Upper lobe of left lung (tissue), 6 donors: ENCODE data around the gene DEFB132. TPM values are rescaled to one million over a fixed set of nuclear protein-coding genes. Genes with fewer than 3 reads are reported as not detected.

Experiments
- ATAC-seq, 2 donors: fragments of 200-7000 bp; cut with Tn5 transposase; one replicate each; pipeline ENCODE4 v1.9.1; 2022; ENCODE audit warnings: mild to moderate bottlenecking in 2 of 2, moderate library complexity in 2 of 2; ENCODE audit not compliant: low FRiP score in 2 of 2
- DNase-seq, 2 donors: peaks; one replicate each; pipeline ENCODE4 v3.0.0-alpha.2; 2019 to 2020
- H3K27ac ChIP-seq, 4 donors: fragments of 200-600 bp; sonication (generic); one replicate each; pipeline ENCODE4 v1.5.1; 2016 to 2019
- H3K27me3 ChIP-seq, 4 donors: fragments of 200-600 bp; sonication (generic); one replicate each; pipeline ENCODE4 v1.5.1; 2017 to 2019
- H3K36me3 ChIP-seq, 4 donors: fragments of 200-600 bp; sonication (generic); one replicate each; pipeline ENCODE4 v1.5.1; 2016 to 2019
- H3K4me1 ChIP-seq, 4 donors: fragments of 200-600 bp; sonication (generic); one replicate each; pipeline ENCODE4 v1.5.1; 2018 to 2019
- H3K4me3 ChIP-seq, 4 donors: fragments of 200-600 bp; sonication (generic); one replicate each; pipeline ENCODE4 v1.5.1; 2017 to 2019; ENCODE audit warnings: mild to moderate bottlenecking in 2 of 4, moderate library complexity in 1 of 4
- H3K9me3 ChIP-seq, 4 donors: fragments of 200-600 bp; sonication (generic); one replicate each; pipeline ENCODE4 v1.5.1; 2018 to 2019
- EP300 ChIP-seq, 4 donors: sonication (generic); formaldehyde crosslinking; IDR thresholded peaks; one replicate each; pipeline ENCODE4 v1.5.1; 2017; ENCODE audit warnings: antibody characterized with exemption in 4 of 4, control low read depth in 2 of 4
- POLR2A ChIP-seq, 4 donors: fragments of 450-650 bp; IDR thresholded peaks; one replicate each; pipeline ENCODE4 v1.5.1; 2016 to 2017; ENCODE audit warnings: antibody characterized with exemption in 4 of 4, mild to moderate bottlenecking in 2 of 4
- POLR2AphosphoS5 ChIP-seq, 2 donors: sonication (generic); formaldehyde crosslinking; IDR thresholded peaks; one replicate each; pipeline ENCODE4 v1.5.1; 2017; ENCODE audit warnings: antibody characterized with exemption in 2 of 2
- WGBS, 2 donors: methylation state at CpG; one replicate each; pipeline ENCODE4 v1.1.5; 2017 to 2018; 5-methylcytosine and 5-hydroxymethylcytosine counted together
- total RNA-seq, 6 donors: library from RNA; depleted of rRNA in 4 of 6; stranded (reverse); fragments of >200 nt in 4 of 6; gene quantifications; one replicate each; pipeline versions ENCODE4 v1.1.0 to v1.2.1, GENCODE V29; 2016 to 2021
- TF ChIP-seq, protein P1 (sequence below), 6 experiments: fragments of 450-650 bp in 4 of 6; fragments of 200-600 bp in 2 of 6; sonication (generic) in 2 of 6; IDR thresholded peaks; one replicate each; pipeline ENCODE4 v1.5.1; 2016 to 2019; ENCODE audit warnings: antibody characterized with exemption in 6 of 6
- donor health status: DM: no; HTN: no; CAD: no; lungs with moderate emphysema.
- donor health status: DM: no; HTN: yes; CAD: no; lungs with severe emphysema.

Gene DEFB132
- total RNA-seq, 6 donors from 2014 or later: not detected

DNA sequence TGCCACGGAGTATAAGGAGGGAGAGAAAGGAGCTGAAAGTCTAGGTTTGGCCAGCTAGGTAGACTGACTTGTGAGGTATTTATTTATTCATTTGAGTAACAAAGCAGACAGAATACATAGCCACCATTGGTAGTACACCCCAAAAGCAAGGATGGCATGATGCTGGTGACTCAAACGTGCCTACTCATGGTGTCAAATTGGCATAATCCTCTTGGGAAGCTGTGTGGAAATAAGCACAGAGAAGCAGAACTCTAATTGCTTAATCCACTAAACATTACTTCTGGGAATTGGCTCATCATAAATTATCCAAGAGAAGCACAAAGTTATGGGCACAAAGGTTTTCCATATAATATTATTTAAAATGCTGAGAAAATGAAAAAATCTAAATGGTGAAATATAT lies 2.5 kb downstream of the DEFB132 start:
- Histone ChIP-seq H3K9me3 (no peaks in the 10 kb centered on the region), H3K27me3 (no peaks in the 10 kb centered on the region), H3K36me3 (no peaks in the 10 kb centered on the region), H3K4me3 (no peak overlapping the region), H3K4me1 (no peaks in the 10 kb centered on the region), H3K27ac (no peak overlapping the region)
- WGBS, 2 donors: 72 to 73% methylated on average over 2 of the region's 2 CpGs
- ATAC-seq: no peak
- TF ChIP-seq POLR2A (IDR thresholded peaks at IDR 0.05) (no peak), EP300 (IDR thresholded peaks at IDR 0.05) (no peak), POLR2AphosphoS5 (IDR thresholded peaks at IDR 0.05) (no peak)
- TF ChIP-seq, protein P1, sequence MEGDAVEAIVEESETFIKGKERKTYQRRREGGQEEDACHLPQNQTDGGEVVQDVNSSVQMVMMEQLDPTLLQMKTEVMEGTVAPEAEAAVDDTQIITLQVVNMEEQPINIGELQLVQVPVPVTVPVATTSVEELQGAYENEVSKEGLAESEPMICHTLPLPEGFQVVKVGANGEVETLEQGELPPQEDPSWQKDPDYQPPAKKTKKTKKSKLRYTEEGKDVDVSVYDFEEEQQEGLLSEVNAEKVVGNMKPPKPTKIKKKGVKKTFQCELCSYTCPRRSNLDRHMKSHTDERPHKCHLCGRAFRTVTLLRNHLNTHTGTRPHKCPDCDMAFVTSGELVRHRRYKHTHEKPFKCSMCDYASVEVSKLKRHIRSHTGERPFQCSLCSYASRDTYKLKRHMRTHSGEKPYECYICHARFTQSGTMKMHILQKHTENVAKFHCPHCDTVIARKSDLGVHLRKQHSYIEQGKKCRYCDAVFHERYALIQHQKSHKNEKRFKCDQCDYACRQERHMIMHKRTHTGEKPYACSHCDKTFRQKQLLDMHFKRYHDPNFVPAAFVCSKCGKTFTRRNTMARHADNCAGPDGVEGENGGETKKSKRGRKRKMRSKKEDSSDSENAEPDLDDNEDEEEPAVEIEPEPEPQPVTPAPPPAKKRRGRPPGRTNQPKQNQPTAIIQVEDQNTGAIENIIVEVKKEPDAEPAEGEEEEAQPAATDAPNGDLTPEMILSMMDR (IDR thresholded peaks at IDR 0.05): no peak
- DNase-seq: no peak

DNA sequence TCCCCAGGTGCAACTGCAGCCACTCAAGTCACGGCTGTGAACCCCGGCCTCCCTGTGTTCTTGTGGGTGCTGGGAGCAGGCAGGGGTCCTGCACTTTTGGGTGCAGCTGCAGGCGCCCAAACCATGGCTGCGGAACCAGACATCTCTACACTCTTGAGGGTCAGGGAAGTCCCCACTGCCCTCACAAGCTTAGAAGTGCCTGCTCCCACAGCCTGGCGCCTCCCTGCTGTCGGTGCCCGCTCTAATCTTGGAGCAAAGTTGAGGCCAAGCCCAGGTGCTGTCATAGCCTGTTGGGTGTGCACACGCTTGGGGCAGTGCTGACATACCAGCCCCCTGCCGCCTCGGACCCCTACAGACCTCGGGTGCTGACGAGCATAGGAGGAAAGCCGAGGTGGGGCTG lies 6.2 kb downstream of the DEFB132 start:
- Histone ChIP-seq H3K4me1 (peaks cover 0 to 13% (median 8%) of the 10 kb centered on the region in 4 donors), H3K4me3 (no peak overlapping the region), H3K27me3 (no peaks in the 10 kb centered on the region), H3K27ac (no peak overlapping the region), H3K36me3 (no peaks in the 10 kb centered on the region), H3K9me3 (no peaks in the 10 kb centered on the region)
- ATAC-seq (no peak), DNase-seq (peak in 1 of 2 donors; percentile 43)
- 90 to 94% methylated on average over 6 to 12 of the region's 13 CpGs for WGBS, 2 donors
- TF ChIP-seq POLR2AphosphoS5 (IDR thresholded peaks at IDR 0.05): no peak
- TF ChIP-seq POLR2A (IDR thresholded peaks at IDR 0.05): no peak
- TF ChIP-seq, protein P1 (IDR thresholded peaks at IDR 0.05): no peak
- no peak for TF ChIP-seq EP300 (IDR thresholded peaks at IDR 0.05)

DNA sequence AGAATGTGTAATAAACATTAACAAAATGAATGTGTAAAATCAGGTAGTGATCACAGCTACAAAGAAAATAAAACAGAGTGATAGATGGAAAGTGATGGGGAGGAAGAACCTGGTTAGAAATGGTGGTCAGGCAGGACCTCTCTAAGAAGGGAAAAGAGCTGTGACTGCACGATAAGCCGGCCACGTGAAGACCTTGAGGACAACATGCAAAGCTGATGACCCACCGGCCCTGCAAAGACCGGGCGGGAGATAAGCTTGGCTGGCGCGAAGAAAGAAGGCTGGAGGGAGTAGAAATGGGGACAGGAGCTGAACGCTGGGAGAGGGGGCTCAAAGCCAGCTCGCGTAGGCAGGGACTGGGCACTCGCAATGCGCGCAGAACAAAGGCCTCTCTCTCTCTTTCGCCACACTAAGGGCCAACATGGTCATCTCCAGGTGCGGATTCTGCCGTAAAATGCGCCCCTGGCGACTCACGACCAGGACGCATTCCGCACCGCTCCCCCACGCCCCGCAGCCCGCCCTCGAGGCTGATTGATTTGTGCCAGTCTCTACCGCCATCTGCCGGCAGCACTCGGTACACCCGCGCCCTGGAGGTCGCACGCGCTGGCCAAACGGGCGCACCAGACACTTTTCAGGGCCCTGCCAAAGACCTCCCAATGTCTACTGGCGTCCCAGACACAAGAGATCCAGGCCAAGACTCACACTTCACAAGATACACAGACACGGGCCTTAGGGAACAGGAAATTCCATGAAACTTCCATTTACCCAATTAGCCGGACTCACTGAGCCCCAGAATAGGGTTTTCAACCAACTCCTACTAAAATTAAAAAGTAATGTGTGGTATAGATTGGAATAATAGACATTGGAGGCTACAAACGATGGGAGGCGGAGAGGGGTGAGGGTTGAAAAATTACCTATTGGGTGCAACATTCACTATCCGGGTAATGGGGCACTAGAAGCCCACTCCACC lies 9.4 kb downstream of the DEFB132 start:
- no peak for TF ChIP-seq POLR2A (IDR thresholded peaks at IDR 0.05)
- TF ChIP-seq, protein P1 (IDR thresholded peaks at IDR 0.05): peak; percentile 93 to 97 (median 96)
- TF ChIP-seq POLR2AphosphoS5 (IDR thresholded peaks at IDR 0.05): peak in 1 of 2 donors; percentile 20
- 10 to 13% methylated on average over 22 to 43 of the region's 43 CpGs for WGBS, 2 donors
- peak; percentile 96 to 97 for ATAC-seq

DNA sequence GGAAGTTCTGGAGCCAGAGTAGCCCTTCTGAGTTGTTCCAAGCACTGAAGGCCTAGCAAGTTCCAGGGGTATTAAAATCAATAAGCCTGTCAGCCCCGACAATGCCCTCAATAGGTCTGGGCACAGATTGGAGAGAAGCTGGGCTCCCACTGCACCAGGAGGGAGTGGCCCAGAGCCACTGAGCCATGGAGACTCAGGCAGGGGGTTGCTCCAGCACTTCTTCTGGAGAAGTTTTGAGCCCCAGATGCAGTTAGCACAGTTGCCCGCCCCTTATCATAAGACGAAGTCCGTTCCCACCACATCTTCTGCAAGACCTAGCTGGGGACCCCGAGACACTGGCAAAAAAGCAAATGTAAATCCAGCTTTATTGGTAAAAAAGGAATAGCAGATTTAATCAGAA lies 13.0 kb downstream of the DEFB132 start:
- Histone ChIP-seq H3K36me3 (peaks cover 0 to 4% (median 1%) of the 10 kb centered on the region in 4 donors), H3K4me3 (no peak overlapping the region), H3K27me3 (no peaks in the 10 kb centered on the region), H3K4me1 (peaks cover 0 to 13% (median 8%) of the 10 kb centered on the region in 4 donors), H3K27ac (no peak overlapping the region), H3K9me3 (no peaks in the 10 kb centered on the region)
- 85 to 94% methylated on average over 5 of the region's 5 CpGs for WGBS, 2 donors
- DNase-seq (no peak), ATAC-seq (no peak)
- no peak for TF ChIP-seq POLR2A (IDR thresholded peaks at IDR 0.05)
- TF ChIP-seq POLR2AphosphoS5 (IDR thresholded peaks at IDR 0.05): no peak
- TF ChIP-seq, protein P1 (IDR thresholded peaks at IDR 0.05): no peak

More for the DNA sequence above, 9.4 kb downstream of the DEFB132 start:
- Histone ChIP-seq H3K4me1 (peaks cover 0 to 13% (median 8%) of the 10 kb centered on the region in 4 donors), H3K4me3 (peak overlapping the region; percentile 22 to 57 (median 50)), H3K9me3 (no peaks in the 10 kb centered on the region), H3K27ac (no peak overlapping the region), H3K27me3 (no peaks in the 10 kb centered on the region), H3K36me3 (no peaks in the 10 kb centered on the region)
- DNase-seq: peak; percentile 89 to 96
